Measurements from ENCODE around the gene TRIP4.

TRIP4 gene

DNA sequence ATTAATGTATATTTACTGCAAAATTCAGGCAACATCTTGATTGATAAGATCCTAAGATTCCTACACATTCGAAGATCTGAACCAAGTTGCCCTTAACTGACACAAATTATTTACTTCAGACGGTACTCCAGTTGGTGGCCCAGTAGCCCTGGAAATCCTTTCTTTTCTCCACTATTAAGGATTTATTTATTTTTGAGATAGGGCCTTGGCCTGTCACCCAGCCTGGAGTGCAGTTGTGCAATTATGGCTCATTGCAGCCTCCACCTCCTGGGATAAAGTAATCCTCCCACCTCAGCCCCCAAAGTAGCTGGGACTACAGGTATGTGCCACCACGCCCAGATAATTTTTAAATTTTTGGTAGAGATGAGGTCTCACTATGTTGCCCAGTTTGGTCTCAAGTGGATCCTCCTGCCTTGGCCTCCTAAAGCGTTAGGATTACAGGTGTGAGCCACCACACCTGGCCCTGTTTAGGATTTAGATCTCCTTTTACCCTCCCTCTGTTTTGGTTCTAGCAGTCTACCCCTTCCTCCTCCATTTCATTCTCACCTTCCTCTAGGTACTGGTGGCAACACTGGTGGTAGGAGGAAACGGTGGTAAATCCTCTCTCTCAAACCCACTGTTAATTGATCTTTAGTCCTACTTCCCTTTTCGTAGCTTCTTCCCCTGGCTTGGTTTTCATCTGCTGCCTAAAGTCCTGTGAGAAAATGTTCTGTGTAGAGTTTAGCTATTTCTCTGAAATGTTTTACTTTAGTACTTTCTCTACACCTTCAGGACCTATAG is 60.1 kb downstream of the TRIP4 start:
- DNase-seq, result no peak

GRCh38 chr15:64452988-64453688 is 65.5 kb downstream of the TRIP4 start:
- no peak for DNase-seq

DNA sequence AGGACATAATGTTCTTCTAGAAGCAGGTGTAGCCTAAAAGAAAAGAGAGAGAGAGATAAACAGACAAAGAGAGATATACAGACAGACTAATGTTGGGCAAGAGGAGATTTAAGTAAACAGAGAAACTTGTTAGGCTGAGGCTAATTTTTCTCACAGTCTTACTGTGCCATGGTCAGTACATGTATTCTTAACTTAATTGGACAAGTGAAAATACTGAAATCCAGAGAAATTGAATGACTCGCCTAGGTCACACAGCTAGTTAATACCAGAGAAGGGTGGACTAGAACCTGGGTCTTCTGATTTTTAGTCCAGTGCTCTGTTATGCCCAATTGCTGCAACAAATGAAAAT is 66.0 kb downstream of the TRIP4 start:
- no peak for DNase-seq

DNA sequence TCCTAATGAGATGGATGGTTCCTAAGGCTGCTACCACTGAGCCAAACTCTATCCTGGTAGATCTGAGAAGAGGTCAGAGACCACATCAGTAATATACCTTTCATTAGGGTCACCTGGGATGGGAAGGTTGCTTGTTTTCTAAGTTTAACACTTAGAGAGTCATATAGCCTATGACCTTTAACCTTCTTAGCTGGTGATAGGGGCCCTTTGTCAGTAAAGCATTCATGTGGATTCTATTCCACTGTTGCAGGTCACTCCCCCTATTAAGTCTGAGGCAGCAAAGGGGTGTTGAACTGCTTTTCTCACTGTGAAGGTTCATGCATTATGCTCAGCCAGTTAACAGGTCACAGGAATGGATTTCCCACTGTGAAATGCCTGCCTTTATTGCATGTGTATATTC is 66.6 kb downstream of the TRIP4 start:
- no peak for DNase-seq

DNA sequence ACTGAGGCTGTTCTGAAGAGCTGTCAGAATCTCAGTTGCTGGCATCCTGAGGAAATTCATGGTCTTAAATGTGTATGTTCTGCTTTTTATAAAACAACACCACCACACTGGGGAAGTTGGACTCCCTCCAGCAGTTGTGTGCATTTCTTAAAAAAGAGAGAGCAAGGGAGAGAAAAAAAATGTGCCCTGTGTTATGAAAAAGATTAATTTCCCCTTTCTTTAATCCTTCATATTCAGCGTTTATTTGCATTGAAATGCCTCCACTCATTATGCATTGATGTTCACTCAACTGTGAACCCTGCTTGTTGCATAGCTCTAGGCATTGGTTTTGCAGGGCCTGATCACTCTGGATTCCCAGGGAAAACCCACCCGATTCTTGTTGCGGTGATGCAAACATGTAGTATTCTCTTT is 68.3 kb downstream of the TRIP4 start:
- DNase-seq, result no peak

- DNase-seq, result no peak
Observed at GRCh38 chr15:64456634-64457108, 69.0 kb downstream of the TRIP4 start.

DNA sequence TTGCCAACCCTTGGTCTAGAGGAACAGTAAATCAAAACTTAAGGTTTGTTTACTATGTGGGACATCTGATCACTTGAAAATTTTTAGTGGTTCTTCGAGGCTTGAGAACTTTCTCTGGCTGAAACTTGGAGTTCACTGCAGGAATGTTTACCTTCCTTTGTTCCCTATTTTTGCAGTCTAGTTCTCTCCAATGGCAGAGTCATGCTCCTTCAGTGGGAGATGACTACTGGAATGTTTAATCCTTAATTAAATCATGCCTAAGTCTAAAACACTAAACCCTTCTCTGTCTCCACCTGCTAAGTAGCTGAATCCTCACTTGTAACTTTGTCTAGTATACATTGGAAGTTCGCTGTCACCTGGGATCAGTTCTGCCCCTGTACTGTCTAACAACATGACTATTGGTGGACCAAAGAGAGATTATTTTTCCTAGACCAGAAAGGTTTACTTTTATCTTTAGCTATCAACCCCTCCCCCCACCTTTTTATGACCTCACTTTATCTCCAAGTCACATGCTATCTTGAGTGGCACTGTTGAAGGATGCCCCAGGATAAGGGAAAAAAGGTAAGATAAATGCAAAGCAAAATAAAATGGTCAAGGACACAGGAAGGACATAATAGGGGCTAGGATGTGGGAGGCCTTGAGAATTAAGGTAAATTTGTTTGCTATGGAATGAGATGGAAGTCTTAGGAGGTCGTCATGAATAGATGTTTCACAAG is 71.6 kb downstream of the TRIP4 start:
- no peak for DNase-seq

DNA sequence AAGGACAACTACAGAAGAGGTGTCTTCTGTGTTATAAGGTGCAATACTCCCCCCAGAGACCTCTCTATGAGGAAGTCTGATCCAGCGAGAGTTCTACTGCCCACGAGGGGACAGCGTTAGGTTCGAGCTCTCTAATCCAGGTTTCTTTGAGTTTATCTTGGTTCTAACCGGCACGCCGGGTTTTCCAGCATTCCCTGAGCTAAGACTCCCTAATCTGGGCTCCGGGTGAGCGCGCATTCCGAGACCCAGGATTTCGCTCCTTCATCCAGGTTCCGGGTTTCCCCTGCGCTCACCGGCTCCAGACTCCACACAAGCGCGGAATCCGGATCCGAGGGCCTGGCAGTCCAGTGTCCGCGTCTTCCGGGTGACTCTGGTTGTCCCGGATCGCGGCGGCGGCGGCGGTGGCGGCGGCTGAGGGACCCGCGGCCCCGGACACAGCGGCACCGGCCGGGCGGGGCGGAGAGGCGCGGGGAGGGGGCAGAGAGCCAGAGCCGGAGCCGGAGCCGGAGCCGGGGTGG is 72.6 kb downstream of the TRIP4 start, which contains the start of gene ZNF609:
Gene ZNF609, plus strand, starts transcription at position 373 of the 518 bp plus-strand sequence. CDS start 38,842 bp downstream, outside the sequence.
- peak; percentile 95 for DNase-seq

GRCh38 chr15:64460724-64461720 is 73.4 kb downstream of the TRIP4 start:
- DNase-seq, result peak; percentile 41

DNA sequence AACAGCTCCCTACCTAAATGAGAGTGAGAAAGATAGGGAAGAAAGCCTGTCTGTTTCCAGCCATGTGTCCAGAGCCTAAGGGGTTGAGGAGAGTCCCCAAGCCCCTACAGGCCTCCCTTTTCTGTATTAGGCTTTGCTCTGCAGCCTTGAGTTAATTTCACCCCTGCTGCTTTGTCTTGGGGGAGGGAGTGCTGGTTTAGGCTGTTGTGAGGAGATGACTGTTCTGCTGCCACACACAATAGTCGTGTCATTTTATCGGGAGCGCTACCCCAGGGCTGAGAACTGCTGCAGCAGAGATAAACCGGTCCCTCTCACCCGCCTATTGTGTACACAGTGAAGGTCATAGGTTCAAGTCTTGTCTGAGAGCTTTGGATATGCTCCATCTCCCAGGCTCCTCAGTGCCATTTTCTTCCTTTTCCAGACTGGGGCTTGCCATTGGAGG is 74.1 kb downstream of the TRIP4 start:
- peak; percentile 51 for DNase-seq

DNA sequence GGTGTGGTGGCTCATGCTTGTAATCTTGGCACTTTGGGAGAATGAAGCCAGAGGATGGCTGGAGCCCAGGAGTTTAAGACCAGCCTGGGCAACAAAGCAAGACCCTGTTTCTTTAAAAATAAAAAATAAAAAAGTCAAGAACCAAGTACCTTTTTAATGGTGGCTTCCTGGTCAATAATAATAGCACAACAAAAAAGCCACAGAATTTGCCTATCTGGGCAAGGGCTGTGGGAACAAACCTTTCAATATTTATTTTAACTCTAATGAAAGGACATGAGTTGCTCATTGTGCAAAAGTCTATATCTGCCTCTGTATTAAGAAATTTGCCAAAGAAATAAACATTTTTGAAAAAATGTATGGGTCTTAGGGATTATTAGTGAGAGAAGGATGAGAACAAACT is 74.9 kb downstream of the TRIP4 start:
- DNase-seq, result no peak

- DNase-seq, result no peak
Observed at GRCh38 chr15:64464276-64465005, 76.8 kb downstream of the TRIP4 start.

DNA sequence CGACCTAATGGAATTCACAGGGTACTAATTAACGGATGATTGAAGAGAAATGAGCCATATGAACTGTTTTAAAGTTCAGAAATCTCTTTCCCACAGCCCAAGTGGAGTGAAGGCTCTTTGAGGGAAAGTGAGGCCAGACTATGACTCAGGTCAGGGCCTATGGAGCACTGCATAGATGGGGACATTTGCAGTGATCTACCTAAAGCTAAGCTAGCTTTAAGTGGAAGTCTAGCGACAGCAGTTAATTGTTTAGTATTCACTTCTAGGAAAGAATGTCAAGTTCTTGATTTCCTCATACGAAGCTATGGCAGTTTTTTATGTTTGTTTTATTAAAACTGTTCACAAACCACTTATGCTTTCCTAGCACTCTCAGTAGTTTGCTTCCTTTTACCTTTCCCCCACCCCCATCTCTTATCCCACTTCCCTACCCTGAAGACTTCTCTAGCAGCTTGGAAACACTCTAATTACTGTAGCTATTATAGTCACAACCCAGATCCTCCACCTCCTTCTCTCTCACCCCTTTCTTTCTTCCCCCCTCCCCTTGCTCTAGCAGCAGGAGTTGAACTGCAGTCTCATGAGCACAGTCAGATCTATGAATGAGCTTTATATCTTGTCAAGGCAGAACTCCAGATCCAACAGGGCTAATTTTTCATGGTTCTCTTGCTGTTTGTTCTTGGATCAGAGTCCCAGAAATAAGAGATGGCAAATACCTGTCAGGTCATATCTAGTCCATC is 78.9 kb downstream of the TRIP4 start:
- DNase-seq, result no peak

DNA sequence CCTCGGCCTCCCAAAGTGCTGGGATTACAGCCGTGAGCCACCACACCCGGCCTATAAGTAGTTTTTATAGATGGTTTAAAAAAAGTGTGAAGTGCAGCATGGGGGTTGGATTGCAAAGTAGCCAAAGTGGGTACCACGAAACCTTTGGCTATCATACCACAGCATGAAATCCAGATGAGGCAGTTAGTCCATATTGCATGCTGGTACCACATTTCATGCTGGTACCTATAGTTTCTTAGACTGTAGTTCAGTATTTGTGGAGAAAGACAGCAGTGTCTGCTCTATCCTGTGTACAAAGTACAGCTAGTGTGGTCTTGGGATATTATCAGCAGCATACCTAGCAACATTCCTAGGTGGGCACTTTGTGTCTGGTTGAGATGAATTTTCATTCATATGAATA is 84.5 kb downstream of the TRIP4 start:
- DNase-seq, result no peak

DNA sequence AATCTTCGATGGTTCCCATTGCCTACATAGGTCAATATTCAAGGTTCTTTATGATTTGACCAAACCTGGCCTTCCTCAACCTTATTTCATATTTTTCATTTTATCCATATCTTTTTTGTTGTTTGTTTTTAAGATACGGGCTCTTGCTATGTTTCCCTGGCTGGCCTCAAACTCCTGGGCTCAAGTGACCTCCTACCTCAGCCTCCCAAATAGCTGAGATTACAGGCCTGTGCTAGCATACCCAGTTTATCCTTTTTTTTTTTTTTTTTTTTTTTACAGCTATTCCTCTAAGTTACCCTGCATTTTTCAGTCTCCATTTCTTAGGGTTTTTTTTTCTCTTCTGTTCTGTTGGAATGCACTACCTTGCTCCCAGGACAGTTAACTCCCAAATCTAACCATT is 87.2 kb downstream of the TRIP4 start:
- DNase-seq, result no peak

DNA sequence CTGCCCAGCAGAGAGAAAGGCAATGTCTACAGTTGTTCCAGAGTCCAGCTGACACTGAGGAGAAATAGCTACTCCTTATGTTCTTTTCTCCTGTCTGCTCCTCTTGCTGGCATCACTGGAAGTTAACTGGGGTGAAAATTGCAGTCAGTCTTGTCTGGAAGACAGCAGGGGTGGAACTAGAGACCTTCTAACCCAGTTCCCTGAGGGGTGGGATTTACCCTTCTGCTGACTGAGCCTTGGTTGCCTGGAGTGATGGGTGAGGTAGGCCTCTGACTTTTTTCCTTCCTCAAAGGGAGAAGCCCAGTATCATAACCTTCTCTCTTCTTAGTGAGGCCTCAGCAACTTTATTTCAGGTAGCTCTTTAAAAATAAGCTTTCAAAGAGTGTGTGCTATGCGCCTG is 88.9 kb downstream of the TRIP4 start:
- DNase-seq, result no peak

DNA sequence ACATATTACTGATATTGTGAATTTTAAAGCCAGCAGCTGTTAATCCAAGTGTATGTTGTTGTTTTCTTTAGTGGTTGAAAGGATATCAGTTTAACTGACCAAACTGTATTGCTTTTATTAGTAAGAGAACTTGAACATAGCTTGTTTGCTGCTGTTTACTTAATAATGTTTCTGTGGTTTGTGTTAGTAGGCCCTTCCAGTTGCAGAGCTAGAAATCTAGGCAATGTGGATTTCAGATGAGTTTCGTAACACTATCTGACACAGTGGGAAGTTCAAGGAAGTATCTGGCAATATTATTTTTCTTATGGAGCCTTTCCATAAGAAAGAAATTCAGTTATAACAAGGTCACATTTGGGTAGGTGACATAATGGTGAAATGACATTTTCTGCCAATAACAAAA is 91.2 kb downstream of the TRIP4 start:
- no peak for DNase-seq

DNA sequence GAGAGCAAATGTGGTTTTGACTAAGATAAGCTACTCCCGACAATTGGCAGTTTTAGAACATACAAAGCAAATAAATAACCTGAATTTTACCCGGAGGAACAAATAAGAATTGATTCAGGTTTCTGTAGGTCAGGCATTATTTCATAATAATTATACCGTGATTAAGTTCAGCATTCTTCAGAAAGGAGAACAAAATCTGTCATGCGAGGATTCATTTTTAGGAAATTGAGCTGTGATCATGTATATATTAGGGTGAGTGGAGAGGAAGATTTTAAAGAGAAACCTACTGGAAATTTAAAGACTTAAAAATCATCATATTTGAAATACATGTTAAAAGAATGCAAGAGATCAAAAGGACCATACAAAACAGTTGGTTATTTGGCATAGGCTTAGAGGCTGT is 93.3 kb downstream of the TRIP4 start:
- DNase-seq, result no peak

- no peak for DNase-seq
Observed at GRCh38 chr15:64483749-64484148, 96.1 kb downstream of the TRIP4 start.

- DNase-seq, result no peak
Observed at GRCh38 chr15:64485796-64486195, 98.2 kb downstream of the TRIP4 start.
